Mesendoderm (in vitro differentiated cells): Measurements from ENCODE around the gene STK33.

Experiments used
- DNase-seq: peaks from one replicate; pipeline ENCODE4 v3.0.0; 2013
- H2AK5ac ChIP-seq: 2 replicates; pipeline ENCODE4 v1.6.1; 2013; ENCODE audit warnings: low read length, inconsistent platforms
- H2BK120ac ChIP-seq: 2 replicates; pipeline ENCODE4 v1.6.1; 2013; ENCODE audit warnings: low read depth, mild to moderate bottlenecking, low read length, moderate library complexity, mixed read lengths
- H2BK15ac ChIP-seq: replicated peaks from 2 replicates; pipeline ENCODE4 v1.6.1; 2013; ENCODE audit warnings: low read depth, mild to moderate bottlenecking, moderate library complexity
- H2BK5ac ChIP-seq: 2 replicates; pipeline ENCODE4 v1.6.1; 2013; ENCODE audit warnings: low read length, inconsistent platforms
- H3K18ac ChIP-seq: 2 replicates; pipeline ENCODE4 v1.6.1; 2013; ENCODE audit warnings: mild to moderate bottlenecking, low read length, mixed read lengths
- H3K23ac ChIP-seq: one replicate; pipeline ENCODE4 v1.6.1; 2013; ENCODE audit warnings: low read length
- H3K27ac ChIP-seq: 2 replicates; pipeline ENCODE4 v1.5.1; 2013; ENCODE audit warnings: low read depth, mild to moderate bottlenecking, inconsistent platforms, low read length, moderate library complexity
- H3K27me3 ChIP-seq: 2 replicates; pipeline ENCODE4 v1.6.1; 2013; ENCODE audit warnings: low read length, control low read depth, mild to moderate bottlenecking, inconsistent platforms; ENCODE audit not compliant: insufficient read depth, poor library complexity
- H3K36me3 ChIP-seq: 2 replicates; pipeline ENCODE4 v1.6.1; 2013; ENCODE audit warnings: low read length, inconsistent platforms; ENCODE audit not compliant: control insufficient read depth, insufficient read depth
- H3K4ac ChIP-seq: one replicate; pipeline ENCODE4 v1.6.1; 2013; ENCODE audit warnings: low read depth, mild to moderate bottlenecking, low read length, moderate library complexity
- H3K4me1 ChIP-seq: 2 replicates; pipeline ENCODE4 v1.6.1; 2013; ENCODE audit warnings: low read depth, low read length, inconsistent platforms; ENCODE audit not compliant: control insufficient read depth
- H3K4me2 ChIP-seq: 2 replicates; pipeline ENCODE4 v1.6.1; 2013; ENCODE audit warnings: low read length
- H3K4me3 ChIP-seq: 2 replicates; pipeline ENCODE4 v1.5.1; 2013; ENCODE audit warnings: mild to moderate bottlenecking, low read length
- H3K56ac ChIP-seq: one replicate; pipeline ENCODE4 v1.6.1; 2013; ENCODE audit warnings: low read length
- H3K79me1 ChIP-seq: 2 replicates; pipeline ENCODE4 v1.6.1; 2013; ENCODE audit warnings: low read length, inconsistent platforms
- H3K79me2 ChIP-seq: 2 replicates; pipeline ENCODE4 v1.6.1; 2013; ENCODE audit warnings: mild to moderate bottlenecking, low read length; ENCODE audit not compliant: control insufficient read depth, insufficient read depth
- H3K9ac ChIP-seq: 2 replicates; pipeline ENCODE4 v1.6.1; 2013; ENCODE audit warnings: low read length, inconsistent platforms
- H4K5ac ChIP-seq: one replicate; pipeline ENCODE4 v1.6.1; 2013; ENCODE audit warnings: low read length
- H4K8ac ChIP-seq: one replicate; pipeline ENCODE4 v1.6.1; 2013; ENCODE audit warnings: low read depth, mild to moderate bottlenecking, control low read depth, low read length, moderate library complexity
- WGBS: extraction: QIAGEN DNeasy Blood & Tissue Kit; methylation state at CpG from one replicate; pipeline ENCODE4 v1.1.7; 2013; ENCODE audit warnings: low lambda C conversion rate, missing lambda C conversion rate; ENCODE audit not compliant: insufficient coverage; ENCODE audit errors: extremely low coverage; 5-methylcytosine and 5-hydroxymethylcytosine counted together

The STK33 gene

GRCh38 chr11:8617063-8617462 lies 23.0 kb upstream of the STK33 start:
- no peaks in the 10 kb centered on the region for H3K36me3 ChIP-seq
- no peak overlapping the region for H3K4me2 ChIP-seq
- H3K18ac ChIP-seq, result no peak overlapping the region
- no peaks in the 10 kb centered on the region for H3K4me1 ChIP-seq
- no peak overlapping the region for H3K56ac ChIP-seq
- no peaks in the 10 kb centered on the region for H3K27me3 ChIP-seq
- H2BK120ac ChIP-seq, result no peak overlapping the region
- no peak overlapping the region for H2BK5ac ChIP-seq
- no peak overlapping the region for H3K4ac ChIP-seq
- H3K23ac ChIP-seq, result no peak overlapping the region
- no peaks in the 10 kb centered on the region for H3K79me1 ChIP-seq
- no peak overlapping the region for H2AK5ac ChIP-seq
- H4K8ac ChIP-seq, result no peak overlapping the region
- H4K5ac ChIP-seq, result no peak overlapping the region
- H3K79me2 ChIP-seq, result no peaks in the 10 kb centered on the region
- H3K9ac ChIP-seq, result no peak overlapping the region
- WGBS, result no CpG with 5 or more reads among the region's 2 CpGs
- H3K4me3 ChIP-seq, result no peak overlapping the region
- peak; percentile 70 for DNase-seq
- no peak overlapping the region for H2BK15ac ChIP-seq
- no peak overlapping the region for H3K27ac ChIP-seq

GRCh38 chr11:8615291-8616032 lies 21.4 kb upstream of the STK33 start:
- Histone ChIP-seq H3K27me3 (no peaks in the 10 kb centered on the region), H3K79me2 (no peaks in the 10 kb centered on the region)
- WGBS, result no CpG with 5 or more reads among the region's 4 CpGs

DNA sequence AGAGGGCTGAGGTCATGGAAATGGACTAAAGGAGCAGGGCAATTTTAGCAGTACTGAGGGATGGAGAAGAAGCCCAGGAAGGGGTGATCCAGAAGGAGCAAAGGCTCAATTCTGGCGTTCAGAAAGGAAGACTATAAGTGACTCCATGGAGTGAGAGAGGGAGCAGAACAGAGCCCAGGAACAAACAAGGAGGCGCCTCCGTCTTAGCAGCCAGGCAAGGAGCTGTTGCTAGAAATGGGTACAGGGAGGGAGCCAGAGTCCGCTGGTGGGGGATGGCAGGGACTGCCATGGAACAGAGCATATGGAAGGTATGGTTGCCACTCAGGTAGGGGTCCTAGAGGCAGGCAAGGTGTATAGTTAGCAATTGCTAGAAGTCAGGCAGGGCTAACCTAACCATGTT lies 20.5 kb upstream of the STK33 start:
- H3K4ac ChIP-seq, result no peak overlapping the region
- no peaks in the 10 kb centered on the region for H3K79me1 ChIP-seq
- H2BK120ac ChIP-seq, result no peak overlapping the region
- no peak overlapping the region for H3K56ac ChIP-seq
- WGBS, result no CpG with 5 or more reads among the region's 4 CpGs
- no peaks in the 10 kb centered on the region for H3K79me2 ChIP-seq
- no peak overlapping the region for H3K23ac ChIP-seq
- H2BK5ac ChIP-seq, result no peak overlapping the region
- H2AK5ac ChIP-seq, result no peak overlapping the region
- H3K4me3 ChIP-seq, result no peak overlapping the region
- no peak overlapping the region for H3K9ac ChIP-seq
- H4K8ac ChIP-seq, result no peak overlapping the region
- no peak overlapping the region for H3K4me2 ChIP-seq
- DNase-seq, result no peak
- H2BK15ac ChIP-seq, result no peak overlapping the region
- no peaks in the 10 kb centered on the region for H3K36me3 ChIP-seq
- no peak overlapping the region for H4K5ac ChIP-seq
- no peaks in the 10 kb centered on the region for H3K27me3 ChIP-seq
- H3K4me1 ChIP-seq, result no peaks in the 10 kb centered on the region
- no peak overlapping the region for H3K18ac ChIP-seq
- H3K27ac ChIP-seq, result no peak overlapping the region

More at GRCh38 chr11:8615291-8616032, 21.4 kb upstream of the STK33 start:
- Histone ChIP-seq H3K36me3 (no peaks in the 10 kb centered on the region), H3K4me1 (no peaks in the 10 kb centered on the region), H2BK5ac (no peak overlapping the region), H3K4me3 (no peak overlapping the region), H3K18ac (no peak overlapping the region), H4K8ac (no peak overlapping the region), H3K4ac (no peak overlapping the region), H3K9ac (no peak overlapping the region), H3K27ac (no peak overlapping the region), H2BK120ac (no peak overlapping the region), H3K4me2 (no peak overlapping the region), H3K56ac (no peak overlapping the region), H2AK5ac (no peak overlapping the region), H3K79me1 (no peaks in the 10 kb centered on the region), H3K23ac (no peak overlapping the region), H4K5ac (no peak overlapping the region), H2BK15ac (no peak overlapping the region)
- no peak for DNase-seq

GRCh38 chr11:8613036-8613435 lies 19.0 kb upstream of the STK33 start:
- WGBS, result no CpG with 5 or more reads among the region's 1 CpG
- Histone ChIP-seq H2AK5ac (no peak overlapping the region), H2BK5ac (no peak overlapping the region), H3K9ac (no peak overlapping the region), H2BK120ac (no peak overlapping the region), H3K79me2 (no peaks in the 10 kb centered on the region), H3K18ac (no peak overlapping the region), H3K23ac (no peak overlapping the region), H3K4ac (no peak overlapping the region), H3K79me1 (no peaks in the 10 kb centered on the region), H3K36me3 (no peaks in the 10 kb centered on the region), H3K27ac (no peak overlapping the region), H4K8ac (no peak overlapping the region), H3K4me3 (no peak overlapping the region), H3K27me3 (no peaks in the 10 kb centered on the region), H3K4me1 (no peaks in the 10 kb centered on the region), H3K56ac (no peak overlapping the region), H4K5ac (no peak overlapping the region), H2BK15ac (no peak overlapping the region), H3K4me2 (no peak overlapping the region)
- DNase-seq, result no peak

- no CpG with 5 or more reads among the region's 5 CpGs for WGBS
- no peaks in the 10 kb centered on the region for H3K27me3 ChIP-seq
- no peak for DNase-seq
Measured at GRCh38 chr11:8612522-8612921, 18.5 kb upstream of the STK33 start.

More at GRCh38 chr11:8612522-8612921, 18.5 kb upstream of the STK33 start:
- Histone ChIP-seq H3K56ac (no peak overlapping the region), H4K8ac (no peak overlapping the region), H3K4me3 (no peak overlapping the region), H3K27ac (no peak overlapping the region), H3K9ac (no peak overlapping the region), H4K5ac (no peak overlapping the region), H3K4me1 (no peaks in the 10 kb centered on the region), H2BK120ac (no peak overlapping the region), H3K4ac (no peak overlapping the region), H3K79me2 (no peaks in the 10 kb centered on the region), H3K23ac (no peak overlapping the region), H3K4me2 (no peak overlapping the region), H3K79me1 (no peaks in the 10 kb centered on the region), H2BK15ac (no peak overlapping the region), H2AK5ac (no peak overlapping the region), H3K18ac (no peak overlapping the region), H2BK5ac (no peak overlapping the region), H3K36me3 (no peaks in the 10 kb centered on the region)
